GM12892 (cell line): ENCODE measurements around the gene MACROD2.

Experiments used
- POLR2A ChIP-seq: IDR thresholded peaks from 2 replicates; pipeline ENCODE4 v1.6.1; 2011; ENCODE audit warnings: low read depth, low read length, control low read depth
- TAF1 ChIP-seq: IDR thresholded peaks from 2 replicates; pipeline ENCODE4 v1.6.1; 2011; ENCODE audit warnings: low read depth, mild to moderate bottlenecking, control low read depth, low read length, borderline replicate concordance

- TF ChIP-seq TAF1 (no peak), POLR2A (no peak)
Observed at GRCh38 chr20:14245368-14245970, 250.2 kb downstream of the MACROD2 start.
